Neutrophil (primary cell): ENCODE measurements around the gene FRMD6.

Experiments used
- H3K27ac ChIP-seq: fragments of 200-600 bp; sonication (generic); 2 replicates; pipeline ENCODE4 v1.5.1; 2016; ENCODE audit warnings: mild to moderate bottlenecking, moderate library complexity
- H3K27me3 ChIP-seq: fragments of 200-600 bp; sonication (generic); 2 replicates; pipeline ENCODE4 v1.6.0; 2016; ENCODE audit warnings: mild to moderate bottlenecking
- H3K36me3 ChIP-seq: fragments of 200-600 bp; sonication (generic); 2 replicates; pipeline ENCODE4 v1.5.1; 2017
- H3K4me1 ChIP-seq, 2 experiments: fragments of 200-600 bp in 1 of 2; sonication (generic) in 1 of 2; 1 replicate in 1 of 2; 2 replicates in 1 of 2; pipeline versions ENCODE4 v1.5.1 to v1.6.1; 2013 to 2016; ENCODE audit warnings: low read depth in 1 of 2, low read length in 1 of 2, mild to moderate bottlenecking in 1 of 2, moderate library complexity in 1 of 2; ENCODE audit not compliant: control insufficient read depth in 1 of 2, insufficient read depth in 1 of 2
- H3K4me3 ChIP-seq, 2 experiments: fragments of 200-600 bp in 1 of 2; sonication (generic) in 1 of 2; 1 replicate in 1 of 2; 2 replicates in 1 of 2; pipeline ENCODE4 v1.5.1; 2013 to 2016; ENCODE audit warnings: low read depth in 1 of 2, low read length in 1 of 2, mild to moderate bottlenecking in 1 of 2, moderate library complexity in 1 of 2
- H3K9me3 ChIP-seq: fragments of 200-600 bp; sonication (generic); 2 replicates; pipeline ENCODE4 v1.5.1; 2016
- CTCF ChIP-seq: fragments of 200-600 bp; sonication (generic); IDR thresholded peaks from 2 replicates; pipeline ENCODE4 v1.5.1; 2016; ENCODE audit warnings: antibody characterized with exemption

The FRMD6 gene

GRCh38 chr14:51658441-51659173 lies 6.9 kb downstream of the FRMD6 start:
- H3K4me3 ChIP-seq = no peak overlapping the region
- no peak for TF ChIP-seq CTCF
- H3K27ac ChIP-seq = no peak overlapping the region
- no peaks in the 10 kb centered on the region for H3K36me3 ChIP-seq
- H3K4me1 ChIP-seq = no peaks in the 10 kb centered on the region
- H3K27me3 ChIP-seq = peaks cover 5% of the 10 kb centered on the region
- H3K9me3 ChIP-seq = no peaks in the 10 kb centered on the region

GRCh38 chr14:51660741-51661140 lies 9.0 kb downstream of the FRMD6 start:
- TF ChIP-seq CTCF = no peak
- Histone ChIP-seq H3K9me3 (no peaks in the 10 kb centered on the region), H3K4me1 (peaks cover 0 to 8% of the 10 kb centered on the region in 2 experiments), H3K36me3 (no peaks in the 10 kb centered on the region), H3K4me3 (no peak overlapping the region), H3K27me3 (no peaks in the 10 kb centered on the region), H3K27ac (no peak overlapping the region)

- Histone ChIP-seq H3K27ac (no peak overlapping the region), H3K9me3 (no peaks in the 10 kb centered on the region), H3K4me1 (peaks cover 0 to 8% of the 10 kb centered on the region in 2 experiments), H3K36me3 (no peaks in the 10 kb centered on the region), H3K27me3 (no peaks in the 10 kb centered on the region), H3K4me3 (no peak overlapping the region)
- TF ChIP-seq CTCF = no peak
Observed at GRCh38 chr14:51661504-51661903, 9.8 kb downstream of the FRMD6 start.

- Histone ChIP-seq H3K36me3 (no peaks in the 10 kb centered on the region), H3K27ac (no peak overlapping the region), H3K9me3 (no peaks in the 10 kb centered on the region), H3K4me3 (no peak overlapping the region), H3K27me3 (no peaks in the 10 kb centered on the region), H3K4me1 (peaks cover 0 to 8% of the 10 kb centered on the region in 2 experiments)
- no peak for TF ChIP-seq CTCF
Observed at GRCh38 chr14:51663783-51664326, 12.1 kb downstream of the FRMD6 start.

GRCh38 chr14:51666070-51666469 lies 14.4 kb downstream of the FRMD6 start:
- Histone ChIP-seq H3K27me3 (no peaks in the 10 kb centered on the region), H3K4me1 (peaks cover 0 to 8% of the 10 kb centered on the region in 2 experiments), H3K27ac (no peak overlapping the region), H3K4me3 (no peak overlapping the region), H3K9me3 (no peaks in the 10 kb centered on the region), H3K36me3 (no peaks in the 10 kb centered on the region)
- TF ChIP-seq CTCF = no peak
